Measurements from ENCODE around the gene SETD7.
"Not testable (repeated sequence)": the region's sequence is repeated elsewhere in the genome, so short reads cannot be mapped to it uniquely, and the experiment has no call there.

SETD7 gene

GRCh38 chr4:139509727-139510410 is 46.1 kb downstream of the SETD7 start:
- DNase-seq (ENCODE audit: low spot score) = peak; percentile 57

- DNase-seq (ENCODE audit: low spot score) = no peak
Observed at GRCh38 chr4:139508581-139509237, 47.3 kb downstream of the SETD7 start.

- no peak for DNase-seq (ENCODE audit: low spot score)
Observed at GRCh38 chr4:139506774-139507173, 49.2 kb downstream of the SETD7 start.

DNA sequence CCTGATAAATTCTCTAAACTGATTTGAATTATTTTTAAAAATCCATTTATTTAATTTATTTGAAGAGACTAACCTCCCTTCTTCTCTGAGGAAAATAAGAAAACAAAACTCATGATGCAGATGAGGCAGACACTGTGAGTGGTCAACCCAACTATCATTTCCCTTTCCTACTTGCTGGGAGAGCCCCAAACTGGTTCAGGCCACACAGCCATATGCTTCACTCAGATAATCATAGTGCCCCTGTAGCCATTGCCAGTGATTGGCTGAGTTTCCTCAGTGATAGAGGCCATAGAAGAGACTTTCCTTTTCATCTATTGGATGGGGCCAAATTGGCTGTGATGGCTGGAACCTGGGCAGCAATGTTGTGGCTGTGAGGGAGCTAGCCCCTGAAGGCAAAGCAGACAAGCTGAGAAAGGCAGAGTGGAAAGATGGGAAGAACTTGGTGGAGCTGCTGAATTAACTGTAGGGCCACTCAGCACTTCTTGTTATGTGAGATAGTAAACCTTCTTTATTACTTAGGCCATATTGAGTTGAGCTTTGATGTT is 52.3 kb downstream of the SETD7 start:
- no peak for DNase-seq (ENCODE audit: low spot score)

DNA sequence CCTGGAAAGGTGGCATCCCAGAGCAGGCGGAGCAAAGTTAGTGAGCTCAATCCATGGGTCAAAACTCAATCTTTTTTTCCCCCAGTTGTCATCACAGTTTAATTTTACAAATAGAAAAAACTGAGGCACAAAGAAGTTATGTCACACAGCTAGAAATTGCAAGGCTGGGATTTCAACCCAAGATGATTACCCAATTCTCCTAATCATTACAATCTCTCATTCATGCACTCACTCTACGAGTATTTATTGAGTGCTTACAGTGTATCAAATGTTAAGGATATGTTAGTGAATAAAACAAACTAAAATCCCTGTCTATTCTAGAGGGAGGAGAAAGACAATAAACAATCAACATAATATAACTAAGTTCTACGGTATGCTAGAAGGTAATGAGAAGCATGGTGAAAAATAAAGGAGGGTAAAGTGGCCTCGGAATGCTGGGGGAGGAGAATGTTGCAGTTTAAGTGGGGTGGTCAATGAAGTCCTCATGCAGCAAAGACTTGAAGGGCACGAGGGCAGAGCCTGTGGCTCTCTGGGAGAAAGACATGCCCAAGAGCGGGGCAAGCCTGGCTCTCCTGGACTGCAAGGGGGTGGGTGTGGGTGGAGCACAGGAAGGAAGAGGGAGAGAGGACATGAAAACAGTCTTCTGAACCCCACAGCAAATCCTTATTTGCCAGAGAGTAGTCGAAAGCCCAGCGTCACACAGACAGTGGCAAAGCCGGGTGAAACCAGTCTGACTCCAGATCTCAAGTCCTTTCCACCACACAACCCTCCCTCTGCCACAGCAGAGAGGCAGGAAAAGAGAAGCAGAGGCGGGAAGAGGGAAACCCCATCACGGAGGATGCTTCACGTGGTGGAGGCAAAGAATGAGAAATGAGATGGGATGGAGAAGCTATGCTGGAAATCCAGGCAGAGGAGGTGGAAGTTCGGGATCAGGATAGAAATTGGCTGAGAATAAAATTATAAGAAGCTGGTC is 53.8 kb downstream of the SETD7 start:
- no peak for DNase-seq (ENCODE audit: low spot score)

DNA sequence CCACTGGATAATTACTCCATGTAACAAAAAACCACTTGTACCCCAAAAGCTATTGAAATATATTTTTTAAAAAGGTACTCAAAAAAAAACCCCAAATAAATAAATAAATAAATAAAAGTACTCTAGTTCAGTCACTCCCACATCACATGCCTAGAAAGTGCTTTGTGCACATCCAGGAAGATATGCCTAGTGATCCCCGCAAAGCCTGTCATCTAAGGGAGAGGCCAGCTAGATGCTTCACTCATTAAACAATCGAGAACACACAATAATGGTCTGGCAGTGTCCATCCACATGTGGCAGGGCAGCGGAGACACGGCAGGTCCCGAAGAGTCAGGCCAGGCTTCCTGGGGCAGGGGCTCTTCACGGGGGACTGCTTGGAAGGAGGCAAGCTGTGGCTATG is 54.5 kb downstream of the SETD7 start:
- no peak for DNase-seq (ENCODE audit: low spot score)

DNA sequence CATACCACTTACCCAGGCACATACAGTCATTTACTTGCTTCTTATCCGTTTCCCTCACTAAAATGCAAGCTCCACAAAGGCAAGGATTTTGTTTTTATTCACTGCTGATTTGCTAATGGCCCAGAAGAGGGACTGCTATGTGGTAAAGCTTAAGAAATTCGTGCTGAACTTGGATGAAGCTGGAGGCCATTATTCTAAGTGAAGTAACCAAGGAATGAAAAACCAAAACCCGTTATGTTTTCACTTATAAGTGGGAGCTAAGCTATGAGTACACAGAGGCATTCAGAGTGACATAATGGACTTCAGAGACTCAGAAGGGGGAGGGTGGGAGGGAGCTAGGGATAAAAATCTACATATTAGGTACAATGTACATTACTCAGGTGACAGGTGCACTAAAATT is 54.9 kb downstream of the SETD7 start:
- DNase-seq (ENCODE audit: low spot score) = no peak

DNA sequence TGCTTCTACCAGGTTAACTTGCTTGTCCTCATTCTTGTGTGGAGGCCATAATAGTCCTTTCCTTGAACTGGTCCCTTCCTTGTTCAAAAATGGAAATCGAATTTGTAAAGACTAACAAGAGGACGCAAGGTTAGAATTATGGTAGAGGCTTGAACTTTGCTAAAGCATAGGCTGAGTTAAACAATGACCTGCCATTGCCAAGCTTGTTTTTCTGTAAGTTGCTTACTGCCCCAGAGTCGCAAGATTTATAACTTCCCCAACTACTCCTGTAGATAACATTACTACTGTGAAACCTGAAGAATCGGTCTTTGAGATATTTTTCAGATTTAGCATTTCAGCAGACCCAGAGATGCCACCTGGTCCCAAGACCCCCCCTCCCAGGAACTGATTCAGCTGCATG is 56.8 kb downstream of the SETD7 start:
- DNase-seq (ENCODE audit: low spot score) = no peak

- DNase-seq (ENCODE audit: low spot score) = no peak
Observed at GRCh38 chr4:139493176-139493575, 62.8 kb downstream of the SETD7 start.

- DNase-seq (ENCODE audit: low spot score) = no peak
Observed at GRCh38 chr4:139492429-139492828, 63.6 kb downstream of the SETD7 start.

GRCh38 chr4:139489638-139490037 is 66.4 kb downstream of the SETD7 start:
- no peak for DNase-seq (ENCODE audit: low spot score)

GRCh38 chr4:139488442-139488841 is 67.6 kb downstream of the SETD7 start:
- DNase-seq (ENCODE audit: low spot score) = no peak

DNA sequence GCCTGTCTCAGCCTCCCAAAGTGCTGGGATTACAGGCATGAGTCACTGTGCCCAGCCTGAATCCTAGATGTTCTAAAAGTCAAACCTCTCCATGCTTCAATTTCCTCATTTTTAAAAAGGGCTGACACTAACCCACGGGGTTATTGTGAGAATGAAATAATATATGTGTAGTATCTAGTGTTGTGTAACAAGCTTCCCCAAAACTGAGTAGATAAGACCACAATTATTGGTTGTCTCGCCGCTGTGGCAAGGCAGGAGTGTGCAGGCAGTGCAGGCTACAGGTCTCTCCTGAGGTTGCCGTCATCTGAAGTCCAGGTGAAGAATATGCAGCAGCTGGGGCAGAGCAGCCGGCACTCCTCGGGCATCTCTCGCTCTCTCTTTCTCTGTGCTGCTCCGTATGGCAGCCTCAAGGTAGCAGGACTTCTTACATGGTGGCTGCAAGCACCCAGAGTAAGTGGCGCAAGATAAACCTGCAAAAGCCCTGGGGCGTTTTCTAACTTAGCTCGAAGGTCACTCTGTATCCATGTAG is 71.2 kb downstream of the SETD7 start:
- DNase-seq (ENCODE audit: low spot score) = no peak

DNA sequence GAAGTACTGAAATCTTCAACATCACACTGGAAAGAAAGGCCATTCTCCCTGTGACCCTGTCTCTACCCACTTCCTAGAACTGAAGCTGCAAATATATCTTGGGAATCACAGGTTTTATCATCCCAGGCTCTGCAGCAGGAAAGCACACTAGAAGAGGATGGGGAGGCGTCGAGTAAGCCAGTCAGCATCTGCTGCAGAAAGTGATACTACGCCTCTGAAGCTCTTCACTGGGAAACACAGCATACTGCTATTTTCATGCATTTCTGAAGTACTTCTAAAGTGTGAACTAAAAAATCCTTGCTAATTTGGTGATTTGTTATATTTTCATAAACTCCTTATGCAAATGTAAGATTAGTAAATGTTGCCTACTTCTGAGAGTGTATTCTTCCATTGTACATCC is 73.0 kb downstream of the SETD7 start:
- peak; percentile 56 for DNase-seq (ENCODE audit: low spot score)

- DNase-seq (ENCODE audit: low spot score) = no peak
Observed at GRCh38 chr4:139481465-139481864, 74.6 kb downstream of the SETD7 start.

- no peak for DNase-seq (ENCODE audit: low spot score)
Observed at GRCh38 chr4:139476363-139476762, 79.7 kb downstream of the SETD7 start.

GRCh38 chr4:139472852-139473251 is 83.2 kb downstream of the SETD7 start:
- DNase-seq (ENCODE audit: low spot score) = no peak

GRCh38 chr4:139470997-139471665 is 84.9 kb downstream of the SETD7 start:
- no peak for DNase-seq (ENCODE audit: low spot score)

DNA sequence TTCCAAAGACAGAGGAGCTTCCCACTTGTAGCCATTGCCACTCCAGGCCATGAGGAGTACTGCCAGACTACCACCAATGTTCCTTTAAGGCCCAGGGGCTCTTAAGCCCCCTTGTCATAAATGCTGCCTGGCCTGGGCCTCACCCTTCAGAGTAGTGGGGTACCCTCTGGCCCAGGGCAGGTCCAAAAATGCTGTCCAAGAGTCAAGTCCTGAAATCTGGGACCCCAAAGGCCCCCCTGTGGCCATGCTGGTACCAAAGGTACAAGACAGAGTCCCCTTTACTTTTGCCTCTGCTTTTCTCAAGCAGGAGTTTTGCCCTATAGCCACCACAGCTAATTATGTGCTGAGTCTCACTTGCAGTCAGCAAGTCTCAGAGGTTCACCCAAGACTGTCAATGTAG is 85.7 kb downstream of the SETD7 start:
- DNase-seq (ENCODE audit: low spot score) = no peak

DNA sequence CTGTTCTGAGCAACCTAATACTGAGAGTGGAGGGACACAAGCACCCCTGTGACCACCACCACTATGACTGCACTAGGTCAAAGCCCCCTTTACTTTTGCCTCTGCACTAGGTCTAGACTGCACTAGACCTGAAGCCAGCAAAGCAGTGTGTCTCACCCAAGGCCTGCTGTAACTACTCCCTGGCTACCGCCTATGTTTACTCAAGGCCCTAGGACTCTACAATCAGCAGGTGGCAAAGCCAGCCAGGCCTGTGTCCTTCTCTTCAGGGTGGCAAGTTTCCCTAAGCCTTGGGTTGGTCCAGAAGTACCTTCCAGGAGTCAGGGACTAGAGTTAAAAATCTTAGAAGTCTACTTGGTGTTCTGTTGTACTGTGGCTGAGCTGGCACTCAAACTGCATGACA is 86.2 kb downstream of the SETD7 start:
- DNase-seq (ENCODE audit: low spot score) = no peak

DNA sequence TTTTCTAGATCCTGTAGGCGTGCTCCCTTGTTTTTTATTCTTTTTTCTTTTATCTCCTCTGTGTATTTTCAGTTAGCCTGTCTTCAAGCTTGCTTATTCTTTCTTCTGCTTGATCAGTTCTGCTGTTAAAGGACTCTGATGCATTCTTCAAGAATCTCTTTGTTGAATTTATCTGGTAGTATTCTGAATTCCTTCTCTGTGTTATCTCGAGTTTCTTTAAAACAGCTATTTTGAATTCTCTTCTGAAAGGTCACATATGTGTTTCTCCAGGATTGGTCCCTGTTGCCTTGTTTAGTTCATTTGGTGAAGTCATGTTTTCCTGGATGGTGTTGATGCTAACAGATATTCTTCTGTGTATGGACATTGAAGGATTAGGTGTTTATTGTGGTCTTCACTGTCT is 86.8 kb downstream of the SETD7 start:
- DNase-seq (ENCODE audit: low spot score) = no peak

- DNase-seq (ENCODE audit: low spot score) = not testable (repeated sequence)
Observed at GRCh38 chr4:139468756-139469155, 87.3 kb downstream of the SETD7 start.
